ENCODE measurements around the gene HVCN1. TPM values are rescaled to one million over a fixed set of nuclear protein-coding genes. Genes with fewer than 3 reads are reported as not detected.

HVCN1 gene
- total RNA-seq, 1 experiment from 2014 or later: 3.4 TPM

GRCh38 chr12:110636516-110636915, 52.4 kb downstream of the HVCN1 start:
- DNase-seq: no peak
- no peak overlapping the region for H2AFZ ChIP-seq
- H3K4me2 ChIP-seq: no peak overlapping the region
- H3F3A ChIP-seq (ENCODE audit: insufficient read depth, low read depth): no peaks in the 10 kb centered on the region
- POLR2A ChIA-PET (ENCODE audit: unreplicated experiment): no interaction called here
- TF ChIP-seq CTCF (conservative IDR thresholded peaks at IDR 0.05) (no peak), EZH2 (IDR thresholded peaks at IDR 0.05; ENCODE audit: low read depth) (no peak)
- H4K20me1 ChIP-seq (ENCODE audit: insufficient read depth): no peaks in the 10 kb centered on the region
- H3K9me3 ChIP-seq (ENCODE audit: insufficient read depth, low read depth): no peaks in the 10 kb centered on the region
- intact Hi-C loops (cut with micrococcal nuclease; ENCODE audit: unreplicated experiment): no loop called here
- H3K27ac ChIP-seq: no peak overlapping the region
- no TSS peak for BruUV-seq (replicated peaks)
- H3K4me3 ChIP-seq: no peak overlapping the region
- no peaks in the 10 kb centered on the region for H3K27me3 ChIP-seq (ENCODE audit: insufficient read depth, low read depth)
- CTCF ChIA-PET: no interaction called here
- H3K36me3 ChIP-seq (ENCODE audit: low read depth): no peaks in the 10 kb centered on the region
- no peaks in the 10 kb centered on the region; the same call in 1 of the 2 replicates for H3K9me2 ChIP-seq (ENCODE audit: insufficient read depth)
- no peaks in the 10 kb centered on the region for H3K4me1 ChIP-seq (replicated peaks; ENCODE audit: insufficient read depth)
- H3K79me2 ChIP-seq (ENCODE audit: low read depth): no peaks in the 10 kb centered on the region

- intact Hi-C loops (cut with micrococcal nuclease; ENCODE audit: unreplicated experiment): no loop called here
- Histone ChIP-seq H2AFZ (no peak overlapping the region), H3K4me3 (no peak overlapping the region), H3K9me3 (ENCODE audit: insufficient read depth, low read depth) (no peaks in the 10 kb centered on the region), H3K9me2 (ENCODE audit: insufficient read depth) (no peaks in the 10 kb centered on the region; the same call in 1 of the 2 replicates), H3F3A (ENCODE audit: insufficient read depth, low read depth) (no peaks in the 10 kb centered on the region), H3K4me1 (replicated peaks; ENCODE audit: insufficient read depth) (no peaks in the 10 kb centered on the region), H3K27me3 (ENCODE audit: insufficient read depth, low read depth) (no peaks in the 10 kb centered on the region), H3K27ac (no peak overlapping the region), H3K4me2 (no peak overlapping the region), H3K36me3 (ENCODE audit: low read depth) (no peaks in the 10 kb centered on the region), H3K79me2 (ENCODE audit: low read depth) (no peaks in the 10 kb centered on the region), H4K20me1 (ENCODE audit: insufficient read depth) (no peaks in the 10 kb centered on the region)
- CTCF ChIA-PET: no interaction called here
- TF ChIP-seq CTCF (conservative IDR thresholded peaks at IDR 0.05): no peak
- no peak for TF ChIP-seq EZH2 (IDR thresholded peaks at IDR 0.05; ENCODE audit: low read depth)
- DNase-seq: no peak
- no TSS peak for BruUV-seq (replicated peaks)
- POLR2A ChIA-PET (ENCODE audit: unreplicated experiment): no interaction called here
These were observed 53.9 kb downstream of the HVCN1 start for GRCh38 chr12:110635055-110635454.

- Histone ChIP-seq H3K9me3 (ENCODE audit: insufficient read depth, low read depth) (no peaks in the 10 kb centered on the region), H3K27ac (no peak overlapping the region), H3K4me1 (replicated peaks; ENCODE audit: insufficient read depth) (no peaks in the 10 kb centered on the region), H2AFZ (no peak overlapping the region), H3K79me2 (ENCODE audit: low read depth) (no peaks in the 10 kb centered on the region), H3K27me3 (ENCODE audit: insufficient read depth, low read depth) (no peaks in the 10 kb centered on the region), H3K4me3 (no peak overlapping the region), H3F3A (ENCODE audit: insufficient read depth, low read depth) (no peaks in the 10 kb centered on the region), H3K9me2 (ENCODE audit: insufficient read depth) (no peaks in the 10 kb centered on the region), H4K20me1 (ENCODE audit: insufficient read depth) (no peaks in the 10 kb centered on the region), H3K36me3 (ENCODE audit: low read depth) (peaks cover 8% of the 10 kb centered on the region; the same call in 1 of the 2 replicates), H3K4me2 (no peak overlapping the region)
- CTCF ChIA-PET: no interaction called here
- intact Hi-C loops (cut with micrococcal nuclease; ENCODE audit: unreplicated experiment): no loop called here
- no peak for DNase-seq
- no peak for TF ChIP-seq CTCF (conservative IDR thresholded peaks at IDR 0.05)
- no peak for TF ChIP-seq EZH2 (IDR thresholded peaks at IDR 0.05; ENCODE audit: low read depth)
- POLR2A ChIA-PET (ENCODE audit: unreplicated experiment): interaction anchor here (0.8 kb wide), 1 partner anchor 651 kb away, joined by 34 read pairs; no protein-coding TSS in a partner anchor
- no TSS peak for BruUV-seq (replicated peaks)
These were observed 61.3 kb downstream of the HVCN1 start for GRCh38 chr12:110627500-110628195.

All from PC-9 (cell line).